Activated T-cell treated with anti-CD3 and anti-CD28 coated beads for 48 hours (primary cell): ENCODE measurements around the gene NR1I2.

Source experiments
- DNase-seq: peaks from one replicate; pipeline ENCODE4 v3.0.0-alpha.2; 2020; ENCODE audit warnings: low read depth

Gene NR1I2

GRCh38 chr3:119781330-119782198, at the start of gene NR1I2:
TSS of gene NR1I2 (plus strand) at chr3:119782101.
- no peak for DNase-seq

GRCh38 chr3:119733812-119734211, 48.1 kb upstream of the NR1I2 start:
- no peak for DNase-seq

DNA sequence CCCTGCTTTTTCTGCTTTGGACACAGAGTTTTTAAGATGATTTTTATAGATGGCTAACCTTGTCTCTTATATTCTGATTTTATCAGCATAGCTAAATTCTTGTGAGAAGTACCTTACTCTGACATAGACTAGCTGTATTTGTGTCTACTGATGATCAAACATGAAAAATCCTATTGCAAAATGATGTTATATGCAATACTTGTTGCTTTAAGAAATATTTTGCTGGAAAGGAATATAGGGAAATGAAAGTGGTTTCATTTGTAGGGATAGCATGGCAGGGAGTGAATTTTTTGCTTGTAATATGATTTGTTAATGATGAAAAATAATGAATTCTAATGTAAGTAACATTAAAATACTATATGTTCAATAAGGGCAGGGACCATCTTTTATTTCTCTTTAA, 43.2 kb upstream of the NR1I2 start:
- no peak for DNase-seq

DNA sequence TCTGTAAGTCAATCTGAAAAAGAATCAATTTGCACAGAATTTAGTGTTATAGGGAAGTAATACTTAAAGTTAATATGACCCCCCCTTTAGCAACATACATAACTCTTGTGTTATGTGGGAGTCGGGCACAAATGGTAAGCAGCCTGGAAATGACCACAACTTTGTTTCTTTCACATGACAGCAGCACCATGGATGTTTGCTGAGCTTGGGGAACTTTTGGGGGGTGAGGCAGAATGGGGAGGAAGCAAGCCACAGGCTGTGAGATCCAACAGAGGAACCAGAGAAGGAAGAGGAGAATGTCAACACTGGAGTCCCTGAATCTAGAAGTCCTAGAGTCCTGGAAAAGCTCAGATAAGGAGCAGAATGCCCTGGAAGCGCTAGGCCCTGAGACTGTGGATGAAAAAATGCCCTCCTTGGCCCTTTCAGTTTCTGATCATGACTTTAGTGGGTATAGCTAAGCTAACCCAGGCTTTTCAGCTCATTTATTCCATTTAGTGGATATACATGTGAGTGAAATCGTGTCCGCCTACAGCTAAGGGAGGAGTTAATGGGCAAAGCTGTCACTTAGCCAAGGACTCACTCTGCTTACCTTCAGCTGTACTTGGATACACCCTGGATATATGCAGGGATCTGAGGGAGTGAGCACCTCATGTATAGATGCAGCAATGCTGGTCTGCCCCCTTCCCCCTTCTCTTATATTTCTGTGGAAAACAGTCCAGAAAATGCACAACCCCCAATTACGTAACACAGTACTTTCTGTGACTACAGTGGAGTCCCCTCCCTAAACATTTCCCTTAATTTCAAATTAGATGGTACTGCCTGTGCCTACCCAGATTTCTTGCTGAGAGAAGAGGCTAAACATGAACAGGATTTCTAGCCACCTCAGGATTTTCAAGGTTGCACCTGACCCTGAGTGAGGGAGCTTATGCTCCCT, 40.0 kb upstream of the NR1I2 start:
- no peak for DNase-seq

- no peak for DNase-seq
These were observed 38.0 kb upstream of the NR1I2 start for GRCh38 chr3:119743921-119744320.

GRCh38 chr3:119745942-119746341, 36.0 kb upstream of the NR1I2 start:
- DNase-seq = no peak

- DNase-seq = no peak
These were observed 35.5 kb upstream of the NR1I2 start for GRCh38 chr3:119746423-119746822.

DNA sequence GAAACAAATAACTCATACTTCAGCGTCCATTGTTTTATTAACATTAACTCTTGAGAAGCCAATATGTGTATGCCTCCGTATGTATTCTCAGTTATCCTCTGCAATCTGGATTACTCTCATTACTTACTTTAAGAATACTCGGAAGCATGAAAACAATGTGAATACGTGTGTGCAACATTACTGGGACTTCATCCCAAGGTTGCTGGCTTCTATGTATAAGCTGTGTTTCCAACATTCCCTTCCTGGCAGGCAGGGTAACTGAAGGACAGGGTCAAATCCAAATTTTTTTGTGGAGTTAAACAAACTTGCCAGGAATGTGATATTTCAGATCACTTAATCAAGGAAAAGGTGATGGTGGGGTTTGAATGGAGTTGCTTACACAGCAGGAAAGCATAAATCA, 34.5 kb upstream of the NR1I2 start:
- no peak for DNase-seq

- DNase-seq = no peak
These were observed 32.9 kb upstream of the NR1I2 start for GRCh38 chr3:119748991-119749390.

DNA sequence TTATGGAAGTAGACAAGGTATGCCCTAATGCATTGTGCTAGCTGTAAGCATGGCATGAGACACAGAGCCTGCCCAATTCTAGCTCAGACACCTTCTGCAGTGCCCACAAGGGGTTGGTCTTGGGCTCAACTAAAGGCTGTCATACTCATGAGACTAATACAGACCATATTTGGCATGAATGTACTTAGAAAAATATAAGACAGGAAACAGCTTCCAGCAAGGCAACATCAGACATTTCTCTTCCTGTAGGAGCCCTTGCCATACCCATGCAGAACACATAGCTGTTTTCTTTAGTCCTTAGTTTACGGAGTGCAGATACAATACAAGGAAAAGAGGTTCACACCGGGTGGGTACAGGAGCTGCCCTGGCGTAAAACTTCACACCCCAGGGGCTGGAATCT, 30.5 kb upstream of the NR1I2 start:
- DNase-seq = no peak

DNA sequence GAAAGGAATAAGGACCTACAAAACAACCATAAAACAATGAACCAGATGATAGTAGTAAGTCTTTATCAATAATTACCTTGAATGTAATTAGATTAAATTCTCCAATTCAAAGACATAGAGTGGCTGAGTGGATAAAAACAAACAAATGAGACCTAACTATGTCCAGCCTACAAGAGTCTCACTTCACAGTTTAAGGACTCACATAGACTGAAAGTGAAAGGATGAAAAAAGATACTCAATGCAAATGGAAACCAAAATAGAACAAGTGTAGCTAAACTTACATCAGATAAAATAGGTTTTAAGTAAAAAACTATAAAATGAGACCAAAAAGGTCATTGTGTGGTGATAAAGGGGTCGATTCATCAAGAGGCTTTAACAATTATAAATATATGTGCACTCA, 21.9 kb upstream of the NR1I2 start:
- no peak for DNase-seq

GRCh38 chr3:119762876-119763275, 19.0 kb upstream of the NR1I2 start:
- DNase-seq = no peak

DNA sequence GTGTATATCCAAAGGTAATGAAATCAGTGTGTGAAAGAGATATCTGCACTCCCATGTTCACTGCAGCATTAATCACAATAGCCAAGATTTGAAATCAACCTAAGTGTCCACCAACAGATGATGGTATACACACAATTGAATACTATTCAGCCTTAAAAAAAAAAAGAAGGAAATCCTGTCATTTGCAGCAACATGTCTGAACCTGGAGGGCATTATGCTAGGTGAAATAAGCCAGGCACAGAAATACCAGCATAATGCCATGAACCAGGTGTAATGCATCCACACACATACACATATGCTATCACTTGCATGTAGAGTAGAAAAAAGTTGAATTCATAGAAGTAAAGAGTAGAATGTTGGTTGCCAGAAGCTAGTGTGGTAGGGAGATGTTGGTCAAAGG, 18.4 kb upstream of the NR1I2 start:
- no peak for DNase-seq

DNA sequence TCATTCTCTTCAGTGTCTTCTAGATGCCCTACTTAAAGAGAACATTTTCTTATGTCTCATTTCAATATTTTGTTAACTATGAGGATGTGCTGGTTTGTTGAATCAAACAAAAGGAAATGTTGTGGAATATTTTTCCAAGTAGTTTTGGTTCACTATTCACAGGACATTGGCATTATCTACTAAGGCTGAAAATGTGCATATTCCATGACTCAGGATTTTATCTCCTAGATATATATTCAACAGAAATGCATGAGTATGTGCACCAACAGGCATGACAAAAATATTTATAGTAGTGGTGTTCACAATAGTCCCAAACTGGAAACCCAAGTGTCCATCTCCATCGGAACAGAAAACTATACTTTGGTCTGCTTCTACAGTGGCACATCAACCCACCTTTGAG, 16.7 kb upstream of the NR1I2 start:
- no peak for DNase-seq

DNA sequence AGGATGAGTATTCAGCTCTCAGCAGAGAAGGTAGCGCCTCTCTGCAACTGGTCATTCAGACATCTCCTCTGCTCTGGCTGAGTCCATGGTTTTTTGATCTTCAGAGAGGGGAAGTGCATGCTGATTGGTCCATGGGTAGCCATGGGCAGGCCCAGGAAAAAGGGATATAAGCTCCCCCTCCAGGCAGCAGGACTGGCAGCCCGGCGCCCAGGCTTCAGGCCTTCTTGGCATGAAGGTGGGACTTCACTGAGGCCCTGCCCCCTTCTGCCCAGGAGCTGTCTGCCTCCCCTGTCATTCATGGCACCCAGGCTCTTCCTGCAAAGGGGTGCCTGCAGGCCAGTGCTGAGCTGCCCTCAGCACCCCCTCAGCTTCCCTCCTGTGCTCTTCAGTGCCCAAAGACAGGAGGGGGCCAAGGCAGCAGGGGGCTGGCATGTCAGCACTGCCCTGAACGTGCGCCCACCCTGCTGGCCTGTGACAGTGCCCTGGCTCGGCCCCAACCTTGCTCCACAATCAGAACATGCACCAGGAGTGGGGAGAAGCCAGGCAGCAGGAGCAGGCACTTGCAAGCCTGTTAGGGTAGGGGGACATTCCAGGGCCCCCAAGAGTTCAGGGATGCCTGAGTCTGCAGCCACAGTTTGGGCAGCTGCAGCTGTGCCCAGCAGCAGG, 13.8 kb upstream of the NR1I2 start:
- DNase-seq = no peak

- DNase-seq = no peak
These were observed 13.1 kb upstream of the NR1I2 start for GRCh38 chr3:119768668-119769393.

- no peak for DNase-seq
These were observed 12.3 kb upstream of the NR1I2 start for GRCh38 chr3:119769394-119770149.

DNA sequence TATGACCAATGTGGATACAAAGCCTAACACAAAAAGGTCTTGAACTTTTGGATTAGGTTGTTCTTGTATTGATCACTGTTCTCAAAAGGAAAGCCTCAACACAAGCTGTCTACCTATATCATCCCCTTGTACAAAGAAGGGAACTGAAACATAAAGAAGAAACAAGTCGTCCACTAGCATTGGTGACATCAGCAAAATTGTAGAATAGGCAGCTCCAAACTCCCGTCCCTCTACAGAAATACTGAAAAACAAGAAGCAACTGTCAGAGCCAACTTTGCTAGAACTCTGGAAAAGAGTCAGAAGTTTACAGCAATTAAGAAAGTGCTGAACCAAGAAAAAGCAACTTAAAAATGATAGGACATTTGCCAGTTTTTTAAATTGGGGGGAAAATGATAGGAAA, 7.5 kb upstream of the NR1I2 start:
- no peak for DNase-seq

- DNase-seq = no peak
These were observed 5.6 kb upstream of the NR1I2 start for GRCh38 chr3:119776304-119776703.

DNA sequence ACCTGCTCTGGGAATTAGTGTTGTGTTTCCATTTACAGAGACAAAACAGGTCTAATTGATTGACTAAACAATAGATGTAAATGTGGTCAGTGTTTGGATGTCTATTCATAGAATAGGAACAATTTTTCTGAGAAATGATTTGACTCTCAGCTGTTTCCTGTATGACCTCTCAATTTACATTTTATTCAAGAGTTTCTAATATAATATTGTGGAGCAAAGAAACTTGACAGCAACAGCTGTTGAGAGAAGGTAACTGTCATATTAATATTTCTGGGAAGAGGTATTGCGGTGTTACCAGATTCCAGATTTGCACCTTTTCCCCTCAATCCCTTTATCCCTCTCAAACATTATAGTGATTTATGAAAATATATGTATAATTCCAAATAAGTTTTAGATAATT, 3.7 kb upstream of the NR1I2 start:
- DNase-seq = no peak

DNA sequence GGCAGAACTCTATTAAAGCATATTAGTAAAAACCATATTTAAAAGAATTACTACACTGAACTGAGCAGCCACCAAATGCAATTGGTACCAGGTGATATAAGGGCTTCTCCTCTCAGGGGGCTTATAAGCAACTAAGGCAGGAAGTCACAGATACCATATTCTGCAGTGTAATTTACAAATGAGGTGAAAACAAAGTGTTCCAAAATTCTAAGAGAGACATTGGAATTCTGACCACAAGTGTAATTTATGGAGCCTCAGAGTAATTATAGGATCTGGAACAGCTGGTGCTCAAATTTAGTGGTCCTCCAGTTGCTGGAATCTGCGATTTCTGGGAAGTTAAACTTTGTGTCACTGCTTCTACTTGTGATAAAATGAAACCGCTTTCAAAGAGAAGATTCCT, 3.1 kb upstream of the NR1I2 start:
- DNase-seq = no peak
